AG09309 (cell line): ENCODE measurements around the gene MROH2A.

ENCODE experiments used
- DNase-seq: peaks from one replicate; pipeline ENCODE4 v3.0.0-alpha.2; 2010; ENCODE audit warnings: low read depth
- H3K4me3 ChIP-seq: 2 replicates; pipeline ENCODE4 v1.5.1; 2011; ENCODE audit warnings: mild to moderate bottlenecking, low read depth, low read length, moderate library complexity; ENCODE audit not compliant: control insufficient read depth
- TF ChIP-seq, protein P1 (sequence below): IDR thresholded peaks from 2 replicates; pipeline ENCODE4 v1.5.1; 2011; ENCODE audit warnings: mild to moderate bottlenecking, low read depth, low read length, inconsistent platforms; ENCODE audit not compliant: insufficient read depth, control insufficient read depth; ENCODE audit errors: missing control alignments

MROH2A gene

DNA sequence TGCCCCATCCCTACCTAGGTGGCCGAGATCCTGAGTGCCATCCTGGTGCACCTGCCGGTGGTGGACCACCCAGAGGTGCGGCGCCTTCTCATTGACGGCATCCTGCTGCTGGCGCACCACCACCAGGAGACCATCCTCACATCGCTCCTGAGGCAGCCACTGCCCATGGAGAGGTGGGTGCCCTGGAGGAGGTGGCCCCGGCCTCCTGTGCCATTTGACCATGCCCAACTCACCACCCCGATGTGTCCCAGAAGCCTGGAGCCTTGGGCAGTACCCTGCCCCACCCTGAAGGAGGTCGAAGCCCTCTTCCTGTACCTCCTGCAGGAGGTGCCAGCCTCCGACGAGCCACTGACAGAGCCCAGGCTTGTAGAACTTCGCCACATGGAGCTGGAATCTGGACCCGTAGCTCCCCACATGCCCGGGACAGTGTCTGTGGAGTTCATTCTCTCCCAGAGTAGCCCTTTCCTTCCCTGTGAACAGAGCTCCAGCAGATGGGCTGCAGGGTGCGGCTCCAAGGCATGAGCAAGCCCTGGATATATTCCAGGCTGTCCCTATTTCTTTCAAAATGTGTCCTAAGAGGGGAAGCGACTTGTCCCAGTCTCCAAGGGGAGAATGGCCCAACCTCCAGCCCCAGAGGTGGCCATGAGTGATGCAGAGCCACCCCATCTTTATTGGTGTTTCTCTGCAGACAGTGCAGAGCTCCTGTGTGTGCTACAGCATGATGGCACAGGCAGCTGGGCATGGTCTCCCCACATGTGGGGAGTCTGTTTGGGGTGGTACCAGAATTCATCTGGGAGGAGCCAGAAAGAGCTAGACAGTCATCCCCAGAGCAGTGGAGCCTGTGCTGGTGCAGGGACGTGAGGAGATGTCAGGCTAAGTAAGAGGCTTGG, 42.0 kb downstream of the MROH2A start:
- TF ChIP-seq, protein P1, sequence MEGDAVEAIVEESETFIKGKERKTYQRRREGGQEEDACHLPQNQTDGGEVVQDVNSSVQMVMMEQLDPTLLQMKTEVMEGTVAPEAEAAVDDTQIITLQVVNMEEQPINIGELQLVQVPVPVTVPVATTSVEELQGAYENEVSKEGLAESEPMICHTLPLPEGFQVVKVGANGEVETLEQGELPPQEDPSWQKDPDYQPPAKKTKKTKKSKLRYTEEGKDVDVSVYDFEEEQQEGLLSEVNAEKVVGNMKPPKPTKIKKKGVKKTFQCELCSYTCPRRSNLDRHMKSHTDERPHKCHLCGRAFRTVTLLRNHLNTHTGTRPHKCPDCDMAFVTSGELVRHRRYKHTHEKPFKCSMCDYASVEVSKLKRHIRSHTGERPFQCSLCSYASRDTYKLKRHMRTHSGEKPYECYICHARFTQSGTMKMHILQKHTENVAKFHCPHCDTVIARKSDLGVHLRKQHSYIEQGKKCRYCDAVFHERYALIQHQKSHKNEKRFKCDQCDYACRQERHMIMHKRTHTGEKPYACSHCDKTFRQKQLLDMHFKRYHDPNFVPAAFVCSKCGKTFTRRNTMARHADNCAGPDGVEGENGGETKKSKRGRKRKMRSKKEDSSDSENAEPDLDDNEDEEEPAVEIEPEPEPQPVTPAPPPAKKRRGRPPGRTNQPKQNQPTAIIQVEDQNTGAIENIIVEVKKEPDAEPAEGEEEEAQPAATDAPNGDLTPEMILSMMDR: no peak
- DNase-seq: no peak
- no peak overlapping the region for H3K4me3 ChIP-seq

DNA sequence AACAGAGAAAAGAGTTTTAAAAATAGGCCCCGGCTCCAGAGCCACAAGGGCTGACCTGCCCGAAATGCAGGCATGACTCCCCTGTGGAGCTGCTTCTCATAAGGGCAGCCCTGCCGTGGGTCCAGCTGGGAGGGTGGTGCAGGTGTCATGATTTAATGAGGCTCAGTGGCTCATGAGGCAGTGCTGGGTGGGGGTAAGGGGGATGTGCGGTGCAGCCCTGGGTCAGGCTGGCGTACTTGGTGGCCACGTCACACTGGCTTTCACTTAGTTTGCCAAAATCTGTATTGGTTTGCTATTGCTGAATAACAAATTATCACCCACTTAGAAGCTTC, 42.6 kb downstream of the MROH2A start:
- H3K4me3 ChIP-seq: no peak overlapping the region
- DNase-seq: no peak
- TF ChIP-seq, protein P1: no peak

DNA sequence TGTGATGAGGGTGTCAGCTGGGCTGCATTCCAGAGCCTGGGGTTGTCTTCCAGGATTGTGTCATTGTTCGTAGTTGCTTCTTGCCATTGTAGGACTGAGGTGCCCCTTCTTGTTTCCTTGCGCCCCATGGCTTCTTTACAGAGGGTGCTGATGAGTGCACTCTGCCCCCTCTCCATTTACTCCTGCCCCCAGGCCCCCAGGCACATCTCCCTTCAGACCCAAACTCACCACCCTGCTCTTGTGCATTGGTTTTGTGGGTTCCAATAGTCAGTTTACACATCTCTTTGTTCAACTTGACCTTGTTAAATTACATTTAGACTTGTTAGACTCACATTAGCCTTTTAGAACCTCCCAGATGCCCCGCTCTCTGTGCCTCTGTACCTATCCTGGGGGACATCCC, 43.1 kb downstream of the MROH2A start:
- no peak for DNase-seq
- TF ChIP-seq, protein P1: no peak
- H3K4me3 ChIP-seq: no peak overlapping the region

DNA sequence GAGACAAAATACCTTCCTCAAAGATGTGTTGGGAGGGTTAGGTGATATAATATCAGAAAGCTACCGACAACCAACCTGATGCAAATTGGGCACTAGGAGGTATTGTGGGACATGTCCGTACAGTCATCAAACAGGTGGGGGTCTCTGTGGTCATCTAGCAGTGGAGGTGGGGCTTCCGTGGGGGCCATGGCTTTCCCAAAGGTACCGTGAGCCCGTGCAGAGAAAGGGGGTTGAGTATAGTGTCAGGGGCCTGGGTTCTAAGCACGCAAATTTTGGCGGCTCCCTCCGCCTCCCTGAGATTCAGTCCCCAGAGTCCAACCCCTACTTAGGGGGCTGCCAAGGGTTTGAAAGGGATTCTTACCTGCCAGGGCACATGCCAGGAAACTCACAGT, 43.6 kb downstream of the MROH2A start:
- no peak overlapping the region for H3K4me3 ChIP-seq
- no peak for DNase-seq
- TF ChIP-seq, protein P1: no peak

DNA sequence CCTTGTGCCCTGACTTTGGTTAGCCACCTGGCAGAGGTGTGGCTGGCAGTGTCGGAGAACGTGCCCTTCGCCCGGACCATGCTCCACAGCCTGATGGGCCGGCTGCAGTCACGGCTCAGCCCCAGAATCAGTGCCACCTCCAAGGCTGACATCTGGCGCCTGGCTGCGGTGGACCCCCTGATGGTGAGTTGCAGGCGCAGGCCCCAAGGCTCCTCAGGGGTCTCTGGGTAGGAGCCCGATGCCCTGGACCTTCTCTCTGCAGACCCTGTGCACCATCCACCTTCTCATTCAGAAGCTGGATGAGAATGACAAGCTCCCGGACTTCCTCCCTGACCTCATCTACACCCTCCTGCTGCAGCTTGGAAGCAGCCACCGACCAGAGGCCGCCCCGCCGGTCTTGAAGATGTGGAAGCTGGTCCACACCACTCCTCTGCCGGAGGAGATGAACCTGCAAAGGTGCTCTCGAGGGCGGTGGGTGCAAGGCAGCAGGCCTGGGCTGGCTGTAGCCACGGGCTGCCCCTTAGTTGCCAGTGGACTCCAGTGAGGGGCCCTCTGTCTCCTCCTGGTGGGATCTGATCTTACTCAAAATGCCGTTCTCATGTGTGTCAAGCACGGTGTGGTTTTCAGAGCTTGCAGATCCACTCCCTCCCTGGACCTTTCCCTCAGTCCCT, 44.1 kb downstream of the MROH2A start:
- DNase-seq: no peak
- TF ChIP-seq, protein P1: no peak
- no peak overlapping the region for H3K4me3 ChIP-seq

DNA sequence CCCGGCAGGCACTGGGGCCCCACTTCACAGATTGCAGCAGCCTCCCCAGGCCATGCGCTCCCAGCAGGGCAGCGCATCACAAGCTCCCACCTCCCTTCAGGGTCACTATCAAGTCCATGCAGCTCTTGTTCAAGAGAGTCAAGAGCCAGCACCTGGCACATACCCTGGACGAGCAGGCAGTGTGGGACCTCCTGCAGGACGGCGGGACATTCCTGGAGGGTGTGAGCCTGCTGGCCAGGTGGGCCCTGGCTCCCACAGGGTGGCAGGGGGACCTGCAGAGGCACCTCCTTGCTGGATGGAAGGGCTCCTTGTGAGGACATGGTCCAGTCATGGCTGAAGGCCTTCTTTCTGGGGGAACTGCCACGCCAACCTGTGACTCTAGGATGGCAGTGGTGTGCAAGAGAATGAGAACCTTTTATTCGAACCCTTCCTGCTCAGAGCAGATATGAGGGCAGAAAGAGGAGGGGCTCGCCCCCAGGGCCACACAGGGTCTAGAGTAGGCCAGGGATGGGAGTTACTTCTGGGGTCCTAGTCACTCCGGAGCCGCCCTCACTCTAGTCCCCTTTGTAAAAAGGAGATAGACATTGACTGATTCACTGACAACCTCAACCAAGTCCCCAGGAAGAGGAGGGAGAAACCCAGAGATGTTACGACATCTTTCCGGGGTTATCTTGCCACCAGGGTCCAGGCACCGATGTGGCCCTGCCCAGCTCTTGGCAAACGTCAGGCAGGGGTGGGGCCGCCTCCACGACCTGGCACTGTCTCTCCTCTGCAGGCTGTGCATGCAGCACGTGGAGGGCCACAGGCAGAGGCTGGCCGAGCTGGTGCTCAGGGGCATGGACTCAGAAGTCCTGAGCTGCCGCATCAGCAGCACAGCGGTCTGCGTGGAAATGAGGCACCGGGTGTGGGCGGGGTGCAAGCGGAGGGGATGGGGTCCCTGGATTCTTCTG, 44.9 kb downstream of the MROH2A start:
- H3K4me3 ChIP-seq: no peak overlapping the region
- TF ChIP-seq, protein P1: no peak
- DNase-seq: no peak
